Neural cell (in vitro differentiated cells): Measurements from ENCODE around the gene RAB44. TPM values are rescaled to one million over a fixed set of nuclear protein-coding genes. Genes with fewer than 3 reads are reported as not detected.

Experiments used
- H2AFZ ChIP-seq: fragments of 200-600, 300-800 bp; sonication (generic), shearing (Covaris generic); 2 replicates; pipeline ENCODE4 v1.6.0; 2014; ENCODE audit warnings: low read depth, mild to moderate bottlenecking, antibody characterized with exemption, low read length, moderate library complexity
- H3F3A ChIP-seq: fragments of 200-600 bp; shearing (Covaris generic); 2 replicates; pipeline ENCODE4 v1.6.1; 2016; ENCODE audit warnings: mild to moderate bottlenecking, moderate library complexity, mixed read lengths, antibody characterized with exemption, low read length; ENCODE audit not compliant: insufficient read depth, poor library complexity, severe bottlenecking
- H3K27ac ChIP-seq: fragments of 200-600, 300-800 bp; sonication (generic), shearing (Covaris generic); 2 replicates; pipeline ENCODE4 v1.5.1; 2014; ENCODE audit warnings: mild to moderate bottlenecking, low read length, moderate library complexity
- H3K27me3 ChIP-seq: fragments of 300-800, 200-600 bp; sonication (generic), shearing (Covaris generic); 2 replicates; pipeline ENCODE4 v1.6.0; 2014; ENCODE audit warnings: mild to moderate bottlenecking, low read depth, low read length, moderate library complexity; ENCODE audit not compliant: insufficient read depth
- H3K36me3 ChIP-seq: fragments of 300-800, 200-600 bp; sonication (generic), shearing (Covaris generic); 2 replicates; pipeline ENCODE4 v1.5.1; 2014; ENCODE audit warnings: mild to moderate bottlenecking, antibody characterized with exemption, low read length, moderate library complexity; ENCODE audit not compliant: insufficient read depth
- H3K4me2 ChIP-seq: fragments of 300-800, 200-600 bp; sonication (generic), shearing (Covaris generic); 2 replicates; pipeline ENCODE4 v1.6.0; 2014; ENCODE audit warnings: mild to moderate bottlenecking, low read length
- H3K4me3 ChIP-seq: fragments of 300-800, 200-600 bp; sonication (generic), shearing (Covaris generic); 2 replicates; pipeline ENCODE4 v1.5.1; 2014; ENCODE audit warnings: mild to moderate bottlenecking, low read length, moderate library complexity
- H3K79me2 ChIP-seq: fragments of 200-600 bp; shearing (Covaris generic); replicated peaks from 2 replicates; pipeline ENCODE4 v1.6.0; 2014; ENCODE audit warnings: mild to moderate bottlenecking, low read length, moderate library complexity; ENCODE audit not compliant: insufficient read depth
- H3K9ac ChIP-seq: fragments of 300-800, 200-600 bp; sonication (generic), shearing (Covaris generic); 2 replicates; pipeline ENCODE4 v1.6.1; 2016; ENCODE audit warnings: mild to moderate bottlenecking, low read length, mixed read lengths
- H3K9me2 ChIP-seq: fragments of 200-600 bp; shearing (Covaris generic); 2 replicates; pipeline ENCODE4 v1.6.1; 2016; ENCODE audit warnings: mild to moderate bottlenecking, low read length, mixed read lengths; ENCODE audit not compliant: insufficient read depth
- H3K9me3 ChIP-seq: fragments of 200-600, 300-800 bp; sonication (generic), shearing (Covaris generic); 2 replicates; pipeline ENCODE4 v1.6.1; 2016; ENCODE audit warnings: mild to moderate bottlenecking, mixed run types, low read length, moderate library complexity, mixed read lengths
- H4K20me1 ChIP-seq: fragments of 200-600 bp; shearing (Covaris generic); 2 replicates; pipeline ENCODE4 v1.6.1; 2016; ENCODE audit warnings: mild to moderate bottlenecking, mixed run types; ENCODE audit not compliant: insufficient read depth
- CTCF ChIP-seq: fragments of 450-650 bp; IDR thresholded peaks from 2 replicates; pipeline ENCODE4 v1.5.1; 2014; ENCODE audit warnings: antibody characterized with exemption, mild to moderate bottlenecking, moderate library complexity; ENCODE audit not compliant: poor library complexity, severe bottlenecking
- EP300 ChIP-seq: fragments of 450-650 bp; conservative IDR thresholded peaks from 2 replicates; pipeline ENCODE4 v1.6.1; 2014; ENCODE audit warnings: antibody characterized with exemption, mild to moderate bottlenecking, moderate library complexity; ENCODE audit not compliant: poor library complexity, severe bottlenecking
- EZH2 ChIP-seq: fragments of 200-600, 300-800 bp; shearing (Covaris generic), sonication (generic); IDR thresholded peaks from 2 replicates; pipeline ENCODE4 v1.6.1; 2014; ENCODE audit warnings: antibody characterized with exemption, low read length, borderline replicate concordance, mild to moderate bottlenecking; ENCODE audit not compliant: insufficient read depth, poor library complexity, severe bottlenecking
- MXI1 ChIP-seq: fragments of 450-650 bp; conservative IDR thresholded peaks from 2 replicates; pipeline ENCODE4 v1.6.1; 2014; ENCODE audit warnings: antibody characterized with exemption, mild to moderate bottlenecking; ENCODE audit not compliant: poor library complexity, severe bottlenecking
- POLR2AphosphoS5 ChIP-seq: IDR thresholded peaks from 2 replicates; pipeline ENCODE4 v1.6.1; 2012
- RAD21 ChIP-seq: fragments of 450-650 bp; conservative IDR thresholded peaks from 2 replicates; pipeline ENCODE4 v1.6.1; 2014; ENCODE audit warnings: antibody characterized with exemption, mild to moderate bottlenecking, moderate library complexity
- SMC3 ChIP-seq: fragments of 450-650 bp; conservative IDR thresholded peaks from 2 replicates; pipeline ENCODE4 v1.6.1; 2014; ENCODE audit warnings: antibody characterized with exemption, mild to moderate bottlenecking, moderate library complexity; ENCODE audit not compliant: poor library complexity
- TAF1 ChIP-seq: IDR thresholded peaks from 2 replicates; pipeline ENCODE4 v1.6.1; 2012; ENCODE audit warnings: low read depth
- polyA plus RNA-seq: library from polyadenylated mRNA; depleted of rRNA; stranded (reverse); fragments of >200 nt; gene quantifications from 2 replicates; pipeline ENCODE4 v1.2.3, GENCODE V29; 2014
- TF ChIP-seq, protein P1 (sequence below): IDR thresholded peaks from 2 replicates; pipeline ENCODE4 v1.6.1; 2012; ENCODE audit warnings: borderline replicate concordance

RAB44 gene
- polyA plus RNA-seq, 1 donor from 2014 or later: not detected

GRCh38 chr6:36685926-36686667 is 11.5 kb upstream of the RAB44 start:
- Histone ChIP-seq H3K9me2 (no peaks in the 10 kb centered on the region), H3K79me2 (peaks cover 14% of the 10 kb centered on the region), H3K9ac (no peak overlapping the region), H3K27me3 (peaks cover under 1% of the 10 kb centered on the region), H3K27ac (no peak overlapping the region), H3K4me3 (no peak overlapping the region), H3K36me3 (no peaks in the 10 kb centered on the region), H3F3A (no peaks in the 10 kb centered on the region), H2AFZ (no peak overlapping the region), H4K20me1 (no peaks in the 10 kb centered on the region), H3K4me2 (no peak overlapping the region), H3K9me3 (no peaks in the 10 kb centered on the region)
- TF ChIP-seq RAD21 (no peak), EZH2 (no peak), SMC3 (no peak), POLR2AphosphoS5 (no peak), EP300 (no peak), CTCF (no peak), MXI1 (no peak), TAF1 (no peak)
- TF ChIP-seq, protein P1, sequence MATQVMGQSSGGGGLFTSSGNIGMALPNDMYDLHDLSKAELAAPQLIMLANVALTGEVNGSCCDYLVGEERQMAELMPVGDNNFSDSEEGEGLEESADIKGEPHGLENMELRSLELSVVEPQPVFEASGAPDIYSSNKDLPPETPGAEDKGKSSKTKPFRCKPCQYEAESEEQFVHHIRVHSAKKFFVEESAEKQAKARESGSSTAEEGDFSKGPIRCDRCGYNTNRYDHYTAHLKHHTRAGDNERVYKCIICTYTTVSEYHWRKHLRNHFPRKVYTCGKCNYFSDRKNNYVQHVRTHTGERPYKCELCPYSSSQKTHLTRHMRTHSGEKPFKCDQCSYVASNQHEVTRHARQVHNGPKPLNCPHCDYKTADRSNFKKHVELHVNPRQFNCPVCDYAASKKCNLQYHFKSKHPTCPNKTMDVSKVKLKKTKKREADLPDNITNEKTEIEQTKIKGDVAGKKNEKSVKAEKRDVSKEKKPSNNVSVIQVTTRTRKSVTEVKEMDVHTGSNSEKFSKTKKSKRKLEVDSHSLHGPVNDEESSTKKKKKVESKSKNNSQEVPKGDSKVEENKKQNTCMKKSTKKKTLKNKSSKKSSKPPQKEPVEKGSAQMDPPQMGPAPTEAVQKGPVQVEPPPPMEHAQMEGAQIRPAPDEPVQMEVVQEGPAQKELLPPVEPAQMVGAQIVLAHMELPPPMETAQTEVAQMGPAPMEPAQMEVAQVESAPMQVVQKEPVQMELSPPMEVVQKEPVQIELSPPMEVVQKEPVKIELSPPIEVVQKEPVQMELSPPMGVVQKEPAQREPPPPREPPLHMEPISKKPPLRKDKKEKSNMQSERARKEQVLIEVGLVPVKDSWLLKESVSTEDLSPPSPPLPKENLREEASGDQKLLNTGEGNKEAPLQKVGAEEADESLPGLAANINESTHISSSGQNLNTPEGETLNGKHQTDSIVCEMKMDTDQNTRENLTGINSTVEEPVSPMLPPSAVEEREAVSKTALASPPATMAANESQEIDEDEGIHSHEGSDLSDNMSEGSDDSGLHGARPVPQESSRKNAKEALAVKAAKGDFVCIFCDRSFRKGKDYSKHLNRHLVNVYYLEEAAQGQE: no peak

DNA sequence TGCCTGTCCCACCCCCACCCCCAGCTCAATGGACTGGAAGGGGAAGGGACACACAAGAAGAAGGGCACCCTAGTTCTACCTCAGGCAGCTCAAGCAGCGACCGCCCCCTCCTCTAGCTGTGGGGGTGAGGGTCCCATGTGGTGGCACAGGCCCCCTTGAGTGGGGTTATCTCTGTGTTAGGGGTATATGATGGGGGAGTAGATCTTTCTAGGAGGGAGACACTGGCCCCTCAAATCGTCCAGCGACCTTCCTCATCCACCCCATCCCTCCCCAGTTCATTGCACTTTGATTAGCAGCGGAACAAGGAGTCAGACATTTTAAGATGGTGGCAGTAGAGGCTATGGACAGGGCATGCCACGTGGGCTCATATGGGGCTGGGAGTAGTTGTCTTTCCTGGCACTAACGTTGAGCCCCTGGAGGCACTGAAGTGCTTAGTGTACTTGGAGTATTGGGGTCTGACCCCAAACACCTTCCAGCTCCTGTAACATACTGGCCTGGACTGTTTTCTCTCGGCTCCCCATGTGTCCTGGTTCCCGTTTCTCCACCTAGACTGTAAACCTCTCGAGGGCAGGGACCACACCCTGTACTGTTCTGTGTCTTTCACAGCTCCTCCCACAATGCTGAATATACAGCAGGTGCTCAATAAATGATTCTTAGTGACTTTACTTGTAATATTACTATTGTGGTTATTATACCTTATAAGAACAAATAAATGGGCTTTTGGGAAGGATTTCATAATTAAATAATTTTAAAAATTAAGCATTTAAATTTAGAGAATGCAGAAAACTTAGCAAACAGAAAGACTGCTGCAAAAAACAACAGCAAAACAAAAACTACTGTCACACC is 10.7 kb upstream of the RAB44 start:
- H3K4me2 ChIP-seq: no peak overlapping the region
- no peaks in the 10 kb centered on the region for H3K9me2 ChIP-seq
- H3K36me3 ChIP-seq: no peaks in the 10 kb centered on the region
- no peak overlapping the region for H3K4me3 ChIP-seq
- TF ChIP-seq EZH2 (no peak), RAD21 (no peak), MXI1 (no peak), CTCF (no peak), EP300 (no peak), TAF1 (no peak)
- TF ChIP-seq, protein P1: no peak
- peaks cover 13% of the 10 kb centered on the region for H3K79me2 ChIP-seq
- no peaks in the 10 kb centered on the region for H3K27me3 ChIP-seq
- no peaks in the 10 kb centered on the region for H4K20me1 ChIP-seq
- H3K27ac ChIP-seq: no peak overlapping the region
- H3F3A ChIP-seq: no peaks in the 10 kb centered on the region
- no peaks in the 10 kb centered on the region for H3K9me3 ChIP-seq
- no peak overlapping the region for H3K9ac ChIP-seq
- no peak overlapping the region for H2AFZ ChIP-seq
